ENCODE measurements around the gene RASA3.

RASA3 gene

DNA sequence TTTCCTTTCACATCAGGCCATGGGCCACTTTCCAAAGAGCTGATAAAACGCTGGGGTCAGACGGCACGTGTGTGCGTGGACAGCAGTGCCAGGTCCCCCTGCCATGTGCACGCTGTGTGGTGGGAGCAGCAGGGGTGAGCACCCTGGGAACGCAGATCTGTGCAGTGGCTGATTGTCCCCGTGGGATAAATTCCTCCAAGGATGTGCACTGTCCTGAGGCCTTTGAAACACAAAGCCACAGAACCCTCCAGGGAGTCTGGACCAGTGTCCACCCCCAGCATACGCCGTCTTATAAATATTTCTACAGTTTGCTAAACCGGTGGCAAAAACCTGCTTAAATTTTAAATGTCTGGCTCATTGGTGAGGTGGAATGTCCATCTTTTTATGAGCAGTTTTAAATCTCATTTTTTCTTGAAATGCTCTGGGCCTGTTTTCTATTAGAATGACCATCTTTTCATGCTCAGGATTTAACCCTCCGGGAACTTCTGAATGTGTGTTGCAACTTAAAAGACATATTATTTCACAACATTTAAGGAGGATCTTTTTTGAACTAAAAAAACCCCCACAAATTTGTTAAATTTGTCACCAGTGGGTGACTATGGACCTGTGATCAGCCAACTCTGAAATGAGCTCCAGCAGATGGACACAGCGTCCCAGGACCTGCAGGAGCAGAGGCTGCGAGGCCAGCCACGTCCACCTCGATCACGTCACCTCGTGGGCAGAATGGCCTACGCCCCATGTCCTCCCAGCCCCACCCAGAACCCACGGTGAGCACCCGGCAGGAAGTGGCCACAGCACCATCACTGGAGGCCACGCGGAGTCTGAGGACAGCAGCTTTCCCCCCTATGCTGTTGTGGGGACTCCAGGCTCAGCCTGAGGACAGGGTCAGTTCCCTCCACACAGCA is 68.6 kb downstream of the RASA3 start:
- peak; percentile 66 for DNase-seq

DNA sequence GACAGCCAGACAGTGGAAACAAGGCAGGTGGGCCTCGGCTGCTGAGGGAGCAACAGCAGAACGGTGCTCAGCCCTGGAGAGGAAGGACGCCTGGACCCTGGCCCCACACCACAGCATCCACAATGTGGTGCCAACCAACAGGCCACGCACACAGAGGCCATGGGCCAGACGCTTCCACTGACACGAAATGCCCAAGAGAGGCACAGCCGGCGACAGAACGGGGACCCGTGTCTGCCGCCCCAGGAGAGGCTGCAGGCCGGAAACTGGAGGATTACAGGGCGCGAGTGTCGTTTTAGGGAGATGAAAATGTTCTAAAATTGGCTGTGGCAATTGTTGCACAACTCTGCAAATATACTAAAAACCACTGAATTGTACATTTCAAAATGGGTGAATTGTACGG is 69.7 kb downstream of the RASA3 start:
- DNase-seq = no peak

DNA sequence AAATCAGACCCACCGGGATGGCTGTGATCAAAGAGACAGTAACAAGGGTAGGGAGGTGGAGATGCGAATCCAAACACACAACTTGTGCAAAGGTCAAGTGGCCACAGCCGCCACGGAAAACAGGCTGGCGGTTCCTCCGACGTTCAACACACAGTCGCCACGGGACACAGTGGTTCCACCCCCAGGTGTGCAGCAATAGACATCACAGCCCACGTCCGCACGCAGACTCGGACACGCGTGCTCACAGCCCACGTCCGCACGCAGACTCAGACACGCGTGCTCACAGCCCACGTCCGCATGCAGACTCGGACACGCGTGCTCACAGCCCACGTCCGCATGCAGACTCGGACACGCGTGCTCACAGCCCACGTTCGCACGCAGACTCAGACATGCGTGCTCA is 70.1 kb downstream of the RASA3 start:
- DNase-seq = no peak

DNA sequence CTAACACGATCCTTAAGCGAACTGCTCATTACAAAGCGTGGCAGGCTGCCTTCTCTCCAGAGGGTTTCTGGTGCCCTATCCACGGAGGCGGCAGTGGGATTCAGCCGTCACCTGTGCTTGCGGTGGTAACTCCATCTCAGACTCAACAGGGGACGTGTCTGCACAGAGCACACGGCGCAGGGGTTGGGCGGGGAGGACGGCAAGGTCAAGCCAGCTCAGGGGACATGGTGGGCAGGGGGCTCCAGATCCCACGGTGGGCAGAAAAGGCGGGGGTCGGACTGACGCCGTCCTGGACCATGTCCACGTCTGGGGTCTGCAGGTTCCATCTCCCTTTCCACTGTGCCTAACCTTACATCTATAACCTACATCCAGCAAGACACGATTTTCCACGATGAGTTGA is 70.7 kb downstream of the RASA3 start:
- no peak for DNase-seq

DNA sequence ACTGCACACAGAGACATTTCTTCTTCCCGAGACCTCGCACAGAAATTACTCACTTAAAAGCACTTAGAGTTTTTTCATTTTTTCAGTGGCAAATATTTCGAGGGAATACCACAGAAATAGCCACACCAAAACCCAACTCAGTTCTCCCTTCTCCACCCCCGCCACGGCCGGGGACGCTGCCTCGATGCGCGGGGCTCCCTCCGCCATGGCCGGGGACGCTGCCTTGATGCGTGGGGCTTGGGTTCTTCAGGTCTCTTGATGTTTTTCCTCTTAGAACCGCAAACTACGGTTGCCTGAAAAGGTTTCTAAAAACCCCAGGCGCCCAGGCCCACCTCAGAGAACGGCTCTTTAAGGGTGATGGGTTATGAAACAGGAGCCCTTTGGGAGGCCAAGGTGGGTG is 71.4 kb downstream of the RASA3 start:
- DNase-seq = no peak

DNA sequence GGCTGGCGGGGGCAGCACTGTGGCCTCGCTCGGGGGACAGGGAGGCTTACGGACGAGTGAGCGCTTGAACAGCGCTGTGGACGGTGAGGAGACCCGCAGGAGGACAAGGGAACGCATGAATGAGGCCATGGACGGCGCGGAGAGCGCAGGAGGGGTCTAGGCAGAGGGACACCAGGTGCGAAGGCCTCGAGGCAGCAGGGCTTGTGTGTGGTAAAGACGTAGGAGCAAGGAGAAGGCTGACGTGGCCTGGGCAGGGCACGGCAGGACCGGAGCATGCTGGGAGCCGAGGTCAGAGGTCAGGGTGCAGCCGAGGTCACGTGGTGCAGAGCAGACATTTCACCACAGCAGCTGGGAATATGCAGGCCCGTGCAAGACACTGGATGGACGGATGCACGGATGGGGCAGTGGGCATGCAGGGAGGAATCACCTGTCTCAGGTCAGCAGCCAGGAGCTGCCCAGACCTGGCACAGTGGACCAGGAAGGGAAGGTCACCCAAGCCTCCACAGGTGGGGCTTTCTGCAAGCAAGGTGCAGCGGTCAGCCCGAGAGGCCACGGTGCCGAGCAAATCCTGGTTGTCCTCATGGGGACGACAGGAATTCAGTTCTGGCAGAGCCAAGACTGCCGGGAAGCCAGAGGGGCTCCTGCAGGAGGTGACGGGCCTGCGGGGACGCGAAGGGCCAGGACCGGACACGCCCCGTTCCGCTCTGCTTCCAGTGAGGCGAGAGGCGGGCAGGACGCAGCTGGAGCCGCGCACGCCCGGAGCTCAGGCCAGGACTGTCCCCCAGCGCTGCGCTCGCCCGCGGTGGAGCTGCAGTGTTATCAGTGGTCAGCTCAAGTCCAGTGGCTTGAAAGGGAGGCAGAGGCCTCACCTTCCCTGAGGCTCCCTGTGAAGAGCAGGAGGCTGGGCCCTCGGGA is 72.2 kb downstream of the RASA3 start:
- peak; percentile 56 for DNase-seq

DNA sequence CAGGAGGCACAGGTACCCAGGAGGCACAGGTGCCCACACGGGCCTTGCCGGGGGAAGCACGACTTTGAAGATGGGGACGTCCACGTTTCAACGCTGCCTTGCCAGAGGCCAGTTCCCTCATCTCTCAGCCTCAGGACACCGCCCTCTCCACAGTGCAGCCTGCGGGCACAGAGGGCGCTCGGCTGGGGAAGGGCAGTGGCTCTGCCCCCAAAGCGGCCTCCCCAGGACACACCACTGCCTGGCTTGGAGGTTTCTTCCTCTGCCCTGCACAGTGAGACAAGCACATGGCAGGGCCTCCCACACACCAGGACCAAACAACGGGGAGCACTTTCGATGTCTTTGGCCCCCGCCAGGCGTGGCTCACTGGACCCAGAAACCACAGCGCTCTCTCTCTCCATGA is 73.0 kb downstream of the RASA3 start:
- DNase-seq = no peak

DNA sequence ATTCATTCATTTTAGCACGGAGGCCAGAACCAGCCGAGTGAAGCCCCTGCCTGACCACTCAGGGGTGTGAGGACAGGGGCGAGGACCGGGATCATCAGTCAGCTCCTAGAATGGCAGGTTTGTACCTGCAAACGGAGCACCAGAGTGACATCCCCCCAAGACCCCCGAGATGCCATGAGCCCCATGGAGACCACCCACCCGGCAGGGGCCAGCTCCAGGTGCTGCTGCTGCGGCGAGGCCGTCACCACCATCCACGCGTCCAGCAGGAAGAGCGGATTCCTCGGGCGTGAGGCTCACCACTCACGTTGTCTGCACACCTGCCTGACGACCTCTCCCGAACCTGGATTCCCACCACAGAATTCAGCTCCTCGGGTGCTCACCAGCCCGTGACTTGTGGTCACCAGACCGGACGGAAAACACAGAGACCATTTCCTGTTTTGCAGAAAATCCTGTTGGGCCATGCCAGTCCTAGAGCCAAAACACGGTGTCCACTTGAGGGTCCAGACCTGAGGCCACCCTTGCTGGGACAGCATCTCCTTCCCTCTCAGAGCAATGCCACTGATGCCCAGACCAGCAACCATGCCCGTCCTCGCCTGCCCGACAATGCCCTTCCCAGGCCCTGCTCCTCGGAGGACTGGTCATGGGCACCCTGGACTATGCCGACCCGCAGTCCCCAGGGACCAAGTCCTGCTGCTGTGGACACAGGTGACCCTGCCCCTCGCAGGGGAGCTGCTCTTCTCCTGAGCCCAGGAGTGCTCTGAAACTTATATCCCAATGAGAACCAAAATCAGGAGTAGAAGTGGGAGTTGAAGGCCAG is 74.2 kb downstream of the RASA3 start:
- no peak for DNase-seq

DNA sequence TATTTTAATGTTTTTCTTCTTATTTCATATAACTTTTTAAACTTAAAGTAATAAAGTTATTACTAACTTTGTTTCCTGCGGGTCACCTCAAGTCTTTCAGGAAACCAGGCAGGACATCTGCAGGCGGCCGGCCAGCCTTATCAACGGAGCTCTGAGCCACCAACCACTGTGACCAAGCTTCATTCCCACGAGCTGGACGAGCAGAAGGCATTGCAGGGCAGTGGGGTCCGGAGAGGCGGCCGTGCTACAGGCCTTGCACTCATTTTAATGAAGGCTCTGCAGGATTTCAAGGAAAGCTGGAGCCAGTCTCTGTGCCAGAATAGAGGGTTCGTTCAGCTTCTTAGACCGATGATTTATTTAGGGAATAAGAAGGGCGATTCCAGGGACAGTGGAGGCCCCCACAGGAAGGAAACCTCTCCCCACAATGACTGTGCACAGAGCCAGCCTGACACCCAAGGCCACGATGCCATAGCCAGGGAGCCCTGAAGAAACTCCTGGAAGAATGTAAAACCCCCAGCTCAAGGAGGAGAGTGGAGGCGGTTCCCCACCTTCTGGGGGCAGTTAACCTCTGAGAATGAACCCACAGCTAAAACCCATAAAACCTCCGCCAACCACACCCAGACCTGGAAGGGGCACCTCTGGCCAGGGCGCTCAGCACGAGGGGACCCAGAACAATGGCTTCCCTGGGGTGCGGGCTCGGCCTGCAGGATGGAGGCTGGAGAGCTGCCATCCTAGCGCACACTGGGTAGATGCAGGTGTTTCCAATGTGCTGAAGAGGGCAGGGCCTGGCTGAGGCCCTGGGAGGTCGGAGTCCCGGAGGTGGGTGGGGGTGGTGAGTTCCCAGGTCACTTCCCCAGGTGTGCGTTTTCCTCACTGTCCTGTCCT is 75.0 kb downstream of the RASA3 start:
- DNase-seq = no peak

DNA sequence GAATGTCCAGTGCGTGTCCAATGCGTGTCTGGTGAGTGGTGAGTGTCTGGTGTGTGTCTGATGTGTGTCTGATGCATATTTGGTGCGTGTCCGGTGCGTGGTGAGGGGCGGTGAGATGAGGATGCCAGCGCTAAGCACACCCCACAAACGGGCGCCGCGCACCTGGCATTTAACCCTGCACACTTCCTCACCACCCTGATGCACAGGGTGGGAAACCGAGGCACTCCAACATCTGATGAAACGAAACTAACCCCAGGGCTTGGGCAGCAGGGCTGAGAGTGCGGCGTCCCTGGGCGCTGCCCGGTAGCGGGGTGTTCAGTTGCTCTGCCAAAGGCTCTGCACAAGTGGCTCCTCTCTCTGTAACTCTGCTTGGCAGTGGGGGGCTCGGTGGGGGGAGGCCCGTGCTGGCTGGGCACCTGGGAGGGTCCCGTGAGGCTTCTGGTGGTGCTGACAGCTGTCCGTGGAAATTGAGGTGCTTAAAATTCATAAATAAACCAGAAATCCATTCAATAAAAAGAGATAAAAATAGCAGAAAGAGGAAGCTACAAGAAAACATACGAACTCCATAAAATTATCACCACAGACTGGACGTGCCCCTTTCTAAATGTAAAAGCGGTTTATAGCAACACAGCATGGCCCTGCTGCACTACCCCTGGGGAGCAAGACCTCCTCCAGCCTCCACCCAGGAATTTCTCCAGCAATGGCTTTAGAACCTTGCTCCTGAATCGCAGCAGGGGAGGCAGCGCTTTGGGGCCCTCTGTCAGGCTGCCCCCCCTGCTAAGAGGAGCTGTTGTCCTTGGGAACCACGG is 76.0 kb downstream of the RASA3 start:
- DNase-seq = no peak

DNA sequence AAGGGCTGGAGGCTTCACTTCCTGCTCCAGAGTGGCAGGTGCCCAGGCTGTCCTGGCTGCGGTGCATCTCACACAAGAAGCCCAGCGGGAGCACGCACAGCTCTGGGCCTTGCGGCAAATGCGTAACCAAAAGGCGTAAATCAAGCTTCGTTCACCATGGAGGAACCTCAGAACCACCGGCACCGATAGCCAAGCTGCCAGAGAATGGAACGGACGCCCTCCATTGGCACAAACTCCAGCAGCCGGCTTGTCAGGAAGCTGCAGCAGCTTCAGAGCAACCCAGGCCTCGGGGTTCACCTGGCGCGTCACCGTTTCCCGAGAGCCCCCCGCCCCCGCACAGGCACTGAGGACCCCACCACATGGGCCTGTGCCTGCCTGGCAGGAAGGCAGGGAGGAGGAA is 76.7 kb downstream of the RASA3 start:
- DNase-seq = no peak

DNA sequence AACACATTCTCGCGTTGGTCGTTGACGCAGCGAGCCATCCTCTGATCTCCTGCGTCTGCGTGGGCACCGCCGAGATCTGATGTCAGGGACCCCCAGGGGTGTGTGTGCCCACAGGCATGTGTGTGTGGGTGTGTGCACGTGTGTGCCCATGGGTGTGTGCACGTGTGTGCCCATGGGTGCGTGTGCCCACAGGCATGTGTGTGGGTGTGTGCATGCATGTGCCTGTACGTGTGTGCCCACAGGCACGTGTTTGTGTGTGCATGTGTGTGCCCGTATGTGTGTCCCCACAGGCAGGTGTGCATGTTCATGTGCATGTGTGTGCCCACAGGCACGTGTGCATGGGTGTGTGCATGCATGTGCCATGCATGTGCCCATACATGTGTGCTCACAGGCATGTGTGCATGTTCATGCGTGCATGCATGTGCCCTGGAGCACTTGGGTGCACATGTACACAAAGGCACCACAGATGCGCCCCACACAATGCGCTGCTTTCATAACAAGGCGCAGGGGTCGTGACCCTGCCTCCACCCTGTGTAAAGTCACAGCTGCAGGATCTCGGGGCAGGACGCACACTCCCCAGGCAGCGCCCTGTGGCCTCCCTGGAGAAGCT is 77.5 kb downstream of the RASA3 start:
- no peak for DNase-seq

DNA sequence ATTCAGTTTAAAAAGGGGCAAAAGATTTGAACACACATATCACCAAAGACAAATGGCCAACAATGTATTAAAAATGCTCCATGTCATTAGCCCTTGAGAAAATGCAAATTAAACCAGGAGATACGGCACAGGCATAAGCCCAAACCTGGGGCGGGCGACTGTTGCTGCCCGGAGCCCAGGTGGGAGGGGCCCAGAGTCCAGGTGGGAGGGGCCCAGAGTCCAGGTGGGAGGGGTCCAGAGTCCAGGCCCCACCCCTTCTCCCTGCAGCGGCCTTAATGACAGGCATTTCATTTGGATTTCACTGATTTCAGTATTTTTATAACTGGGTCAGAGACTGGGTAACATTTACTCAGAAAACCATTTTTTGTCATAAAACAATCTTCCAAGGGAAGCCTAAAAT is 78.2 kb downstream of the RASA3 start:
- no peak for DNase-seq

DNA sequence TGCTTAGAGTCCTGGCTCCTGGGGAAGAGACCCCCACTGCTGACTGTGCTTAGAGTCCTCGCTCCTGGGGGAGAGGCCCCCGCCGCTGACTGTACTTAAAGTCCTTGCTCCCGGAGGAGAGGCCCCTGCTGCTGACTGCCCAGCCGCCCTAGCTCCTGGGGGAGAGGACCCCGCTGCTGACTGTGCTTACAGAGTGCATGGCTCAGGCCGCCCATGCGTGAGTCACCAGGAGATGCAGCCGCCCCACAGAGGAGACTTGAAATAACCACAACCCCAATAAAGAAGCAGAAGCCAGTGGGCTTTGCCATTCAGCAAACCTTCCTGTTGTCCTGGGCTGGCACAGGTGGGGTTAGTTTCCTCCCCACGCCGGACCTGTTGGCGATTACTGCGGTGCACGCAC is 79.4 kb downstream of the RASA3 start:
- no peak for DNase-seq

DNA sequence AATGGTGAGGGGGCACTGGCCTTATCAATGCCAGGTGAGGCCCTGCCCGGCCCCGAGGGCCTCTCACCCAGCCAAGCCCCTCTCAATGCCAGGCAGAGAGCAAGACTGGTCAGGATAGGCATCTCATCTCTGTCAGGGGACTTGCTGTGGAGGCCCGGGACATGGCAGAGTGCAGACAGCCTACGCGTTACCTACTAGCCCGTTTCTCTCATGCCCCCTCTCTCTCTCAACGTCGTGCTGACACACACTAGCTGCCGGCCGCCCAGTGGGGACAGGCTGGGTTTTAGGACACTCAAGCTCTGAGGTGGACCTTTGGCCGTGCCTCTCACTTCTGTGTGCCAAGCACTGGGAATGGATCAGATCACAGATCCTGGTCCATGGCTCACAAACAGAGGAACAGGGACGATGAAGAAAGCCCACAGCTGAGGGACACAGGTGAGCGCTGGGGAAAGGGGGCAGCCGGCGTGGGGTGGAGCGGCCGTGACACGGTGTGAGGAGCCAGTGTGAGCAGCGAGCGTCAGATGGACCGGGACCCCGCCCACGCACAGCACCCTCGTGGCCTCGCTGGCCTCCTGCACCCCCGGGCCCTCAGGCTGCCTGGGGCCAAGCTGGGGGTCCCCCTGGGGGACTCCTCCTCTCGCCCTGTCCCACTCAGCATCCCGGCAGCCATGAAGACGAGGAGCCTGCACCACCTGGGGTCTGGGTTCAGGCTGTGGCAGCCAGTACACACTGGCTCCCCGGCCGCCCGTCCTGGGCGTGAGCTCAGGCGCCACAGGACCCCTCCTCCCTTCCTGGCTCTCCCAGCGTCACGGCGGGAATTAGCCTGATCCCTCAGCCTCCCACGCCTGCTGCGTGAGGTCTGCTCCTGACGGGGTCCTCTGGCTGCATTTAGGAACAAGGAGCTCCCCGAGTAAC is 81.6 kb downstream of the RASA3 start:
- DNase-seq = no peak

DNA sequence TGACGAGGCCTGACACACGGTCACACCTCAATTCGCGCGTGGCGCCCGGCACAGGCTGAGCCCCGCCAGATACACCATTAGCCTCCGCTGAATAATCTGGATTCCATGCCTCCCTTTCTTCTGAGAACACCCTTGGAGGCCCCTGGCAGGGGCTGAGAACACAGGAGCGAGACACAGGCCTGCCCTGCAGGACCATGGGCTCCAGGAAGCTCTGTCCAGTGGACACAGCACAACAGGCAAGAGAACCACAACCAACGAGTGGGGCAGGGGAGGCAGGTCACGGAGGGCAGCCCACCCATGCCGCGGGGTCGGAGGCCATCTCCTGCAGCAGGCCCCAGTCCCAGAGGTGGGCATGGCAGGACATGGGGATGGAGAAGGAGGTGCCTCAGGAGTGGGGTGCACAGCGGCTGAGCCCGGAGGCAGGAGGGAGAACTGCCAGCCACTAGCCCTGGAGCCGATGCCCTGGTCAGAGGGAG is 82.8 kb downstream of the RASA3 start:
- no peak for DNase-seq

DNA sequence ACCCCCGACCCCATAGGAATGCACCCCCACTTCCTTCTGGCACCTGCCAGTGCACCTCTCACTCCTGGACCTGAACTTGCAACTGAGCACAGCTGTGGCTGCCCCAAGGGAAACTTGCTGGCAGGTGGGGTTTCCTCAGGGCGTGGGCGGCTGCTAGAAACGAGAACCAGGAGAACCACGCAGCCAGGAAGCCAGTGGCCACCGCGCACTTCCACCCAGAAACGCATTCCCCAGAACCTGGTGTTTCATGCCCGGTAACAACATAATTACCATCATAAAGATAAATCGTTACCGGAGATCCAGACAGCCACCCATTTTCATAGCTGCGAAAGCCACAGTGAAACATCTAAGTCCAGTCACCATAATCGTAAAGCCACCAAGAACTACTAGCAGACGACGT is 83.4 kb downstream of the RASA3 start:
- no peak for DNase-seq

DNA sequence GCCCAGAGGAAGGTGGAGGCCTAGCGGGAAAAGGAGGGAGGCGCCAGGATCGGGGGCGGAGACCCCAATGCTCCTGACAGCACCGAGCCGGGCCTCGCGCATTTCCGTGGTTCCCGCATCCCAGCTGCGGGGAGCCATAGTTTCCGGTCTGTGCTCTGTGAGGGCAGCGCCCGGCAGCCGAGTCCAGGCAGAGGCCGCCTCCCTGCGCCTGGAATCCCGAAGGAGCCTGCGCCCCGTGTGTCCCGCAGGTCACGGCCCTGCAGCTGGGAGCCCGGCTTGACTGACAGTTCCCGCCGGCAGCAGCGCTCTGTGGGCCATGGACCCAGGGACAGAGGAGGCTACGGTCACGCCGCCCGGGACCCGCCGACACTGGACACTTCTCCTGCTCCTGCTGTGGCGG is 84.0 kb downstream of the RASA3 start:
- DNase-seq = no peak

DNA sequence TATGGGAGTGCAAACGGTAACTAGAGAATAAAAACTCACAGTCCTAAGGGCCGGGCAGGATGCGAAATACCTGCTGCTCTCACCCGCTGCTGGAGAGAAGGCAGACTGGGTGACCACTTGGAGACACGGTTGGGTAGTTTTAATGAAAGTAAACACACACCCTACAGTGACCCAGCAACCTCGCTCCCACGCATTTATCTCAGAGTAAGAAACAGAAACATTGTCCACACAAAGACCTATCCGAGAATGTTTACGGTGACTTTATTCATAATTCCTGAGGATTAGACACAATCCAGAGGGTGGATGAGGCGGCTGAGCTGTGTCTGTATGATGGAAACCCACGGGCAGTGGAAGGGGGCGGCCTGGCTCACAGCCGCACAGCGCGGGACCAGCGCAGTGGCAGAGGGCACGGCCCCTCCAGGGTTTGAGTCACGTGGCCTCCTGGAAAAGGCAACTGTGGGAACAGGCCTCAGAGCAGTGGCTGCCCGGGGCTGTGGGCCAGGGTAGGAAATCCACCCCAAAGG is 85.0 kb downstream of the RASA3 start:
- DNase-seq = no peak

Data from right forelimb (tissue), 1 donor.